HepG2 (cell line): ENCODE data around the gene NTM. TPM values are rescaled to one million over a fixed set of nuclear protein-coding genes. Genes with fewer than 3 reads are reported as not detected.

Experiments
- ATAC-seq: fragments of 200-7000 bp; cut with Tn5 transposase; 3 replicates; pipeline ENCODE4 v1.9.1; 2020; ENCODE audit warnings: mild to moderate bottlenecking, moderate library complexity
- BruUV-seq: library from RNA; stranded (reverse); fragments of 400-500 nt; replicated peaks from 2 replicates; lab custom pipeline; 2021; lab: Mats Ljungman, UMichigan
- CTCF ChIA-PET: fragments of 300-600 bp; formaldehyde crosslinking; extraction: SDS; loops from one replicate; lab custom pipeline; 2021; ENCODE audit warnings: low total read pairs, inconsistent platforms, low intra/inter-chr PET ratio; lab: Yijun Ruan, JAX
- POLR2A ChIA-PET: fragments of 350-600 bp; sonication (Branson Sonifier 250); formaldehyde crosslinking; loops from one replicate; lab custom pipeline; 2020; ENCODE audit warnings: antibody characterized with exemption, inconsistent platforms; lab: Yijun Ruan, JAX
- DNase-seq: peaks from one replicate; pipeline ENCODE4 v3.0.0-alpha.2; 2015; ENCODE audit warnings: low spot score
- FAIRE-seq: peaks from 3 replicates; lab custom pipeline; 2011; peaks lifted over from hg19 to GRCh38; lab: Jason Lieb, UNC
- H2AFZ ChIP-seq: one replicate; pipeline ENCODE4 v1.6.1; 2011; ENCODE audit warnings: low read length, inconsistent platforms
- H3K27ac ChIP-seq: fragments of 300-600 bp; 3 replicates; pipeline ENCODE4 v1.8.0; 2011; ENCODE audit warnings: mixed run types, mild to moderate bottlenecking, mixed read lengths, low read length, inconsistent platforms; ENCODE audit not compliant: insufficient read depth; ENCODE audit errors: extremely low read length
- H3K27me3 ChIP-seq, 2 experiments: fragments of 200-600 bp in 1 of 2; 2 replicates in 1 of 2; 3 replicates in 1 of 2; pipeline versions ENCODE4 v1.6.0 to v1.8.0; 2011; ENCODE audit warnings: low read length in 2 of 2, mild to moderate bottlenecking in 2 of 2, moderate library complexity in 2 of 2, inconsistent platforms in 1 of 2; ENCODE audit not compliant: insufficient read depth in 2 of 2, control insufficient read depth in 1 of 2
- H3K36me3 ChIP-seq, 2 experiments: fragments of 200-600 bp in 1 of 2; replicated peaks in 1 of 2; 2 replicates in 1 of 2; 3 replicates in 1 of 2; pipeline versions ENCODE4 v1.5.1 to v1.8.0; 2011; ENCODE audit warnings: low read length in 2 of 2, inconsistent platforms in 1 of 2; ENCODE audit not compliant: insufficient read depth in 2 of 2, control insufficient read depth in 1 of 2
- H3K4me1 ChIP-seq: 2 replicates; pipeline ENCODE4 v1.5.1; 2012; ENCODE audit warnings: low read length, inconsistent platforms; ENCODE audit not compliant: insufficient read depth
- H3K4me2 ChIP-seq: 2 replicates; pipeline ENCODE4 v1.6.0; 2011; ENCODE audit warnings: low read depth, low read length, inconsistent platforms
- H3K4me3 ChIP-seq, 3 experiments: fragments of 200-600 bp in 1 of 3; sonication (generic), shearing (Covaris generic) in 1 of 3; replicated peaks in 1 of 3; 2 replicates each; pipeline ENCODE4 v1.5.1; 2011 to 2016; ENCODE audit warnings: low read length in 3 of 3, inconsistent platforms in 2 of 3, low read depth in 2 of 3, mild to moderate bottlenecking in 2 of 3, control low read depth in 1 of 3, mixed read lengths in 1 of 3; ENCODE audit not compliant: insufficient read depth in 1 of 3
- H3K79me2 ChIP-seq: one replicate; pipeline ENCODE4 v1.6.1; 2011; ENCODE audit warnings: low read length, inconsistent platforms; ENCODE audit not compliant: insufficient read depth
- H3K9ac ChIP-seq: 2 replicates; pipeline ENCODE4 v1.6.0; 2011; ENCODE audit warnings: mild to moderate bottlenecking, low read depth, low read length, inconsistent platforms; ENCODE audit not compliant: insufficient read depth
- H3K9me3 ChIP-seq: 2 replicates; pipeline ENCODE4 v1.5.1; 2012; ENCODE audit warnings: mild to moderate bottlenecking, low read length
- H4K20me1 ChIP-seq: 2 replicates; pipeline ENCODE4 v1.6.0; 2011; ENCODE audit warnings: inconsistent platforms, mild to moderate bottlenecking, low read length, moderate library complexity; ENCODE audit not compliant: insufficient read depth
- AHR ChIP-seq: IDR thresholded peaks from 2 replicates; pipeline ENCODE4 v1.6.1; 2018; ENCODE audit warnings: missing genetic modification reagents, missing compliant biosample characterization
- DBP ChIP-seq: sonication (generic); formaldehyde crosslinking; IDR thresholded peaks from 2 replicates; pipeline ENCODE4 v1.4.0; 2020; ENCODE audit warnings: missing genetic modification reagents; ENCODE audit errors: not compliant biosample characterization
- GMEB2 ChIP-seq: IDR thresholded peaks from 2 replicates; pipeline ENCODE4 v1.6.1; 2016; ENCODE audit warnings: missing biosample characterization, missing genetic modification reagents, low read depth
- JARID2 ChIP-seq: sonication (generic); formaldehyde crosslinking; IDR thresholded peaks from 2 replicates; pipeline ENCODE4 v1.8.1; 2023; ENCODE audit warnings: missing genetic modification reagents, inconsistent platforms; ENCODE audit not compliant: insufficient replicate concordance
- JUNB ChIP-seq: sonication (generic); formaldehyde crosslinking; IDR thresholded peaks from 2 replicates; pipeline ENCODE4 v1.8.0; 2022; ENCODE audit warnings: missing genetic modification reagents, mild to moderate bottlenecking, borderline replicate concordance
- MLX ChIP-seq: IDR thresholded peaks from 2 replicates; pipeline ENCODE4 v1.6.1; 2016
- REL ChIP-seq: sonication (generic); formaldehyde crosslinking; conservative IDR thresholded peaks from 2 replicates; pipeline ENCODE4 v1.8.0; 2022; ENCODE audit warnings: mild to moderate bottlenecking, missing genetic modification reagents, moderate library complexity
- TBL1XR1 ChIP-seq: fragments of 150-350 bp; IDR thresholded peaks from 2 replicates; pipeline ENCODE4 v1.6.1; 2014; ENCODE audit warnings: borderline replicate concordance, low read length; ENCODE audit not compliant: partially characterized antibody
- ZC3H13 ChIP-seq: sonication (generic); formaldehyde crosslinking; IDR thresholded peaks from 2 replicates; pipeline ENCODE4 v1.8.1; 2023; ENCODE audit warnings: mild to moderate bottlenecking, missing genetic modification reagents, moderate library complexity
- ZNF3 ChIP-seq: IDR thresholded peaks from 2 replicates; pipeline ENCODE4 v1.7.0; 2017; ENCODE audit warnings: inconsistent platforms
- ZNF609 ChIP-seq: sonication (generic); formaldehyde crosslinking; IDR thresholded peaks from 2 replicates; pipeline ENCODE4 v1.4.0; 2020; ENCODE audit warnings: mild to moderate bottlenecking, missing genetic modification reagents, borderline replicate concordance
- WGBS: methylation state at CpG from one replicate; pipeline ENCODE4 v1.1.6; 2017; ENCODE audit warnings: low lambda C conversion rate; 5-methylcytosine and 5-hydroxymethylcytosine counted together
- in situ Hi-C: cut with HindIII; loops from 2 replicates; pipeline ENCODE4 v1.10.0; 2017; ENCODE audit warnings: low pct_unique_long_range_greater_than_20kb; ENCODE audit not compliant: extremely low pct_ligation_motif_present
- intact Hi-C: fragments of 100-400 bp; cut with micrococcal nuclease; formaldehyde crosslinking; loops from one replicate; pipeline ENCODE4 v1.10.0; 2022; ENCODE audit not compliant: unreplicated experiment
- polyA plus RNA-seq, 8 experiments: library from polyadenylated mRNA; depleted of rRNA in 3 of 8; stranded (reverse) in 7 of 8; unstranded in 1 of 8; fragments of >200 nt; fragmentation: Illumina TruSeq in 4 of 8; extraction: Trizol in 4 of 8; gene quantifications; 2 replicates each; pipeline versions ENCODE4 v1.2.1 to v1.2.3, GENCODE V29; 2011 to 2016; ENCODE audit warnings: low read depth in 4 of 8, missing spikeins in 1 of 8, mixed read lengths in 1 of 8; ENCODE audit not compliant: insufficient read depth in 1 of 8
- total RNA-seq, 5 experiments: library from RNA; depleted of rRNA; stranded (reverse); fragments of >200 nt; fragmentation: Illumina TruSeq; extraction: Trizol; gene quantifications; 2 replicates each; pipeline ENCODE4 v1.2.3, GENCODE V29; 2016; ENCODE audit warnings: low read depth in 1 of 5
- TF ChIP-seq, protein P1 (sequence below): sonication (generic); formaldehyde crosslinking; IDR thresholded peaks from 2 replicates; pipeline ENCODE4 v1.4.0; 2020; ENCODE audit warnings: missing genetic modification reagents, borderline replicate concordance

NTM gene
- total and polyA plus RNA-seq, 2 of the 13 experiments (the other 11 are each of a cell fraction or from before 2014, with no cell fraction given), result not detected

DNA sequence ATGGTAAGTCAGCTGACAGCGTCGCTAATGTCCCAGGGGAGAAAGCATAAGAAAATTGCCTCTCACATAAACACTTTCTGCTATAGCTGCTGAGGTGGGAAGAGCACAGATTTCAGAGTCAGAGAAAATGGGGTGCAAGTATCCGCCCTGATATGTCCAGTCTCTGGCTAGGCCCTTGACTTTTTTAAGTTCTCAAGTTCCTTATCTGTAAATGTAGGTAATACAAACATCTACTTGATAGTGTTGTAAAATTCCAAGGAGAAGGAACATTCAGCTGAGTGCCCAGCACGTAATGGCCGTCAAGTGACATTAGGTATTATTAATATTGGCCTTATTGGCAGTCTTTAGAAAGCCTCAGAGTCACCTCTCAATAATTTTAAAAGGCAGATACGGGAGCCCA is 143.6 kb downstream of the NTM start:
- ChIA-PET CTCF (no interaction called here), POLR2A (no interaction called here)
- in situ Hi-C loops, result loop anchor here (5.0 kb wide), 1 partner anchor 452 kb away; no protein-coding TSS in a partner anchor
- Histone ChIP-seq H3K4me3 (no peak overlapping the region), H3K4me1 (no peaks in the 10 kb centered on the region), H3K9ac (no peak overlapping the region), H3K79me2 (no peaks in the 10 kb centered on the region), H2AFZ (no peak overlapping the region), H3K27ac (no peak overlapping the region), H3K36me3 (no peaks in the 10 kb centered on the region), H4K20me1 (no peaks in the 10 kb centered on the region), H3K27me3 (peaks cover 0 to 7% of the 10 kb centered on the region in 2 experiments; a peak in 1 of 5 replicates), H3K4me2 (no peak overlapping the region), H3K9me3 (no peaks in the 10 kb centered on the region)
- no TSS peak for BruUV-seq
- no peak for FAIRE-seq
- no peak for DNase-seq
- 2% methylated on average over 6 of the region's 6 CpGs for whole genome bisulfite sequencing
- ATAC-seq, result no peak
- intact Hi-C loops, result no loop called here
- TF ChIP-seq MLX (CRISPR knock-in tag), result no peak
- TF ChIP-seq ZNF609 (CRISPR knock-in tag), result no peak
- no peak for TF ChIP-seq ZNF3
- TF ChIP-seq JUNB (CRISPR knock-in tag), result no peak
- no peak for TF ChIP-seq REL (CRISPR knock-in tag)
- TF ChIP-seq JARID2 (CRISPR knock-in tag), result no peak
- TF ChIP-seq AHR (CRISPR knock-in tag), result no peak
- TF ChIP-seq GMEB2 (CRISPR knock-in tag), result no peak
- TF ChIP-seq DBP, result no peak
- no peak for TF ChIP-seq ZC3H13 (CRISPR knock-in tag)
- TF ChIP-seq TBL1XR1, result no peak
- TF ChIP-seq, protein P1, sequence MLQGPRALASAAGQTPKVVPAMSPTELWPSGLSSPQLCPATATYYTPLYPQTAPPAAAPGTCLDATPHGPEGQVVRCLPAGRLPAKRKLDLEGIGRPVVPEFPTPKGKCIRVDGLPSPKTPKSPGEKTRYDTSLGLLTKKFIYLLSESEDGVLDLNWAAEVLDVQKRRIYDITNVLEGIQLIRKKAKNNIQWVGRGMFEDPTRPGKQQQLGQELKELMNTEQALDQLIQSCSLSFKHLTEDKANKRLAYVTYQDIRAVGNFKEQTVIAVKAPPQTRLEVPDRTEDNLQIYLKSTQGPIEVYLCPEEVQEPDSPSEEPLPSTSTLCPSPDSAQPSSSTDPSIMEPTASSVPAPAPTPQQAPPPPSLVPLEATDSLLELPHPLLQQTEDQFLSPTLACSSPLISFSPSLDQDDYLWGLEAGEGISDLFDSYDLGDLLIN (CRISPR knock-in tag), result no peak
